GM08714 (cell line): ENCODE results near the gene IRF2.

Experiments used
- H3K4me3 ChIP-seq: fragments of 200-500 bp; sonication (Bioruptor generic); 2 replicates; pipeline ENCODE4 v1.5.1; 2014; ENCODE audit warnings: mild to moderate bottlenecking, low read length, inconsistent platforms
- ZNF274 ChIP-seq: IDR thresholded peaks from 2 replicates; pipeline ENCODE4 v1.6.1; 2012; ENCODE audit warnings: mild to moderate bottlenecking, low read depth, low read length

IRF2 gene

DNA sequence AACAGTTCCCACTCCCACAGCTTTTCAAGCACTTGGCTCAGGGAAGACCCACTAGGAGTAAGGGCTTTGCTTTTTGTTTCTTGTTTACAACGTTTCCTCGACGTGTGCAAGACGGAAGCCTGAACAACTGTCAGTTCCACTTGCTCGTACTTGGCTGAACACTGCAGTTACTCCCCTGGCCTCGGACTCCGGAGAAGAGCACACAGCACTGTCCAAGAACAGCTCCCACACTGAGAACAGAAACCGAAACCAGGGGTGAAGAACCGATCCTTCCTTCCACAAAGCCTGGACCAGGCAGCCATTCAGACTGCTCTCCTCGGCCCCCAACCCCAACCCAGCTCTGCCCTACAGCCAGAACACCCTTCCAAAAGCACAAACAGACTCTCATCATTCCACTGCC lies 25.5 kb downstream of the IRF2 start:
- H3K4me3 ChIP-seq, result peak overlapping the region; percentile 46; the same call in 1 of the 2 replicates
- TF ChIP-seq ZNF274, result no peak

DNA sequence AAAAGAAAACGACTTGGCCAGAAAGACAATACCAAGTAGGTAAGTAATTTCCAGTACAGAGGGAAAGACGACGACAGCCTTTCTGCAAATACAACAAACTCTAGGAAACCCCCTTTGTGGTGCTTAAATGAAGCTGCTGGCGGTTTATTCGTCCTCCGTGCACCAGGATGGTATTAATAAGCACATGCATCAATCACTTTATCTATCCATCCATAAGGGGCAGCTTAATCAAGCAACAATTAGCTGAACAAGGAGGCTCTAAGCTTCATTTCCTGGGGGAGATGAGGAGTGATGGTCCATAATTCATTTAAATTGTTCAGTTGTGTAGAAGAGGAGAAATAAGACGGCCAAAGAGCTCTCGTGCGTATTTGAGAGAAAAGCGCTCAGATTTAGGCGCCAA lies 26.2 kb downstream of the IRF2 start:
- peak overlapping the region; percentile 46; the same call in 1 of the 2 replicates for H3K4me3 ChIP-seq

DNA sequence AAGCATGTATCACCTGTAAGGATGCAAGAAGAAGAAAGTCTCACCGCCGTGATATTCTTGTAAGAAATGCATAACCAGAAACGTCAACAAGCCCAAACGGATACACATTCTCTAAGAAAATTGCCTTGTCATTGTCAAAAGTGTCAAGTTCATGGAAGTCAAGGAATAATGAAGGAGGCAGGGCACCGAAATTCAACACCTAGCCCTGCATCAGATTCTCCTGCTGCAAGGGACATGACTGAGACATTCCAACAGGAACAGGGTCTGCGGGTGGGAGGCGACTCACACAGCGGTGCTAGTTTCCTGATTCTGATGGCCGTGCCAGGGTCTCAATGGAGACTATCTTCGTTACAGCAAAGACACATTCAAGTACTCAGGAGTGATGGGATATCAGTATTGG lies 26.7 kb downstream of the IRF2 start:
- no peak for TF ChIP-seq ZNF274
- H3K4me3 ChIP-seq, result peak overlapping the region; percentile 46; the same call in 1 of the 2 replicates

More for the DNA sequence above, 26.2 kb downstream of the IRF2 start:
- TF ChIP-seq ZNF274, result no peak

DNA sequence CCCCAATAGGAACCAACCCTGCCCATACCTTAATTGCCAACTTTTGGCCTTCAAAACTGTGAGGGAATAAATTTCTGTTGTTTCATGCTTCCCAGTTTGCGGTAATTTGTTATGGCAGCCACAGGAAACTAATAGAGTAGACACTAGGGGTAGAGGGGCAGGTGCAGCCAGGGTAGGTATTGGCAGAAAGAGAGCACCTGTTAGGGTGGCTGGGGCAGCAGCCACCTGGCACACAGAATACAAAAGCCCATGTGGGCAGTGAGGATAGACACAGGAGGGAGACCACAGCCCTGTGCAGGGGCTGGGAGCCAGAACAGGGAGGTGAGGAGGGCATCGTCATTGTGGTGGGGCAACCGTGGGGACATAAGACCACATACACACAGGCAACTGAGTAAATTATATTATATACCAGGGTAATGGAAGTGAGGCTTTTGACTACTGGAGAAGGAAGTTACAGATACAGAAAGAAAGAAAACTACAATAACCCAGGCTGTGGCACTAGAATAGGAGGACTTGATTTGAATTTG lies 28.2 kb downstream of the IRF2 start:
- no peak for TF ChIP-seq ZNF274
- no peak overlapping the region for H3K4me3 ChIP-seq

DNA sequence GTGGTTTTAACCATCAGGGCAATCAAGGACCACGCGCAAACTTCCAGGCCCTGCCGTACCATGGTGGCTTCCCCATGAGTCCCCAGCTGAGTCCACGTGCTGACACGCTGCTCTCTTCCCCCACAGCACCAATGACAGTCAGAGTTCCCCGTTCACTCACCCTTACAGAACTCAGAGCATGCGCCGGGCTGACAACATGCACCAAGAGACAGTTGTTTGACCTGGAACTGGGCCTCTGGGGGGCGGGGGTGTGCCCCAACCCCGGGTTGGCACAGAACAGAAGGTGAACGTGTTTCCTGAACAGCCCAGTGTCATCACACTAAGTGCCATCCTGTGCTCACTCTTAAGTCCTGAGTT lies 29.4 kb downstream of the IRF2 start:
- no peak for TF ChIP-seq ZNF274
- no peak overlapping the region for H3K4me3 ChIP-seq

GRCh38 chr4:184444215-184444952 lies 30.0 kb downstream of the IRF2 start:
- TF ChIP-seq ZNF274, result no peak
- H3K4me3 ChIP-seq, result no peak overlapping the region

DNA sequence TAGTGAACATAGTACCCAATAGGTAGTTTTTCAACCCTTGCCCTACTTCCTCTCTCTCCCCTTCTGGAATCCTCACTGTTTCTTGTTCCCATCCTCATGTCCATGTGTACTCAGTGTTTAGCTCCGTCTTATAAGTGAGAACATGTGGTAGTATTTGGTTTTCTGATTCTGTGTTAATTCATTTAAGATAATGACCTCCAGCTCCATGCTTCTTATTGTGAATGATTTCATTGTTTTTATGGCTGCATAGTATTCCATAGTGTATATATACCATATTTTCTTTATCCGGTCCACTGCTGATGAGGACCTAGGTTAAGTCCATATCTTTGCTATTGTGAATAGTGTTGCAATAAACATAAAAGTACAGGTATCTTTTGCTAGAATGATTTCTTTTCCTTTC lies 31.0 kb downstream of the IRF2 start:
- TF ChIP-seq ZNF274, result no peak
- no peak overlapping the region for H3K4me3 ChIP-seq

- TF ChIP-seq ZNF274, result no peak
- no peak overlapping the region for H3K4me3 ChIP-seq
These were observed 32.1 kb downstream of the IRF2 start for GRCh38 chr4:184442314-184442635.

- no peak for TF ChIP-seq ZNF274
- no peak overlapping the region for H3K4me3 ChIP-seq
These were observed 32.7 kb downstream of the IRF2 start for GRCh38 chr4:184441461-184442313.

DNA sequence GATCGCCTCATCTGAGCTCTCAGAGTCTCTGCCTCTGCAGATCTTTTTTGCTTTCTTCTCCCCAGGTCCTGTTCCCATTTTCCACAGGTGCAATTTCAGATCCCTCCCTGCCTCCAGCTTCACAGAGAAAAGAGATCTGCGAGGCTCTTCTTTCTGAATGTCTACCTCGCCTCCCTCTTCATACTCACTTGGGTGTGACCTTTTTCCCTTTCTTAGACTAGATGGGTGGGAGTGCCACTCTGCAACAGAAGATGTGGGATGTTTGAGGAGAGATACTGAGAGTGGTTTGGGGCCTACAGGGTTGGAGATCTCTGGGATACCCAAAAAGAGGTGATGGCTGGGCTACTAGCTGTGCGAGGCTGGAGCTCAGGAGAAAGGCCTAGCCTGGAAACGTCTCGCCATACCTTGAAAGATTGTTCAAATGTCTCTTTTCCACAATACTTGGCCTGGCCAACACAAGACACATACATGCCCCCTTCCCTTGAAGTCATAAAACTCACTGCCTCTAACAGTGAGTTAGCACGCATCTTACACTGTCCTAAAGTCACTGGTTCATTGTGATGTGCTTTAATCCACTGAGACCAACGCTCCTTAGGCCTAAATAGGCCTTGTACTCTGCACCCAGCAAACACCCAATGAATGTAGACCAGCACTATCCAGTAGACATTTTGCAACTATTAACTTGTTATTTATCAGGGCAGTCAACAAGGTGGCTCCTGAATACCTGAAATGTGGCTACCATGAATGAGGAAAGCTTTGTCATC lies 33.6 kb downstream of the IRF2 start:
- TF ChIP-seq ZNF274, result no peak
- no peak overlapping the region for H3K4me3 ChIP-seq

- no peak overlapping the region for H3K4me3 ChIP-seq
- TF ChIP-seq ZNF274, result no peak
These were observed 34.3 kb downstream of the IRF2 start for GRCh38 chr4:184439856-184440594.

GRCh38 chr4:184439386-184439785 lies 35.0 kb downstream of the IRF2 start:
- TF ChIP-seq ZNF274, result no peak

GRCh38 chr4:184438375-184438774 lies 36.0 kb downstream of the IRF2 start:
- TF ChIP-seq ZNF274, result no peak

More at GRCh38 chr4:184439386-184439785, 35.0 kb downstream of the IRF2 start:
- H3K4me3 ChIP-seq, result no peak overlapping the region

More at GRCh38 chr4:184438375-184438774, 36.0 kb downstream of the IRF2 start:
- no peak overlapping the region for H3K4me3 ChIP-seq
